Activated CD8-positive, alpha-beta T cell treated with anti-CD3 and anti-CD28 coated beads for 36 hours (primary cell): ENCODE data around the gene FSTL4. TPM values are rescaled to one million over a fixed set of nuclear protein-coding genes. Genes with fewer than 3 reads are reported as not detected.
A peak's percentile ranks its signal among the peaks of the same experiment; 100 is the strongest.

Experiments
- ATAC-seq: fragments of 200-7000 bp; cut with Tn5 transposase; one replicate; pipeline ENCODE4 v1.10.0; 2021; ENCODE audit warnings: mild to moderate bottlenecking, moderate library complexity
- CTCF ChIA-PET: fragments of 350-600 bp; sonication (Branson Sonifier 250); formaldehyde crosslinking; loops from one replicate; lab custom pipeline; 2021; ENCODE audit warnings: antibody characterized with exemption; lab: Charles Lee
- POLR2A ChIA-PET: fragments of 350-600 bp; sonication (Branson Sonifier 250); formaldehyde crosslinking; loops from one replicate; lab custom pipeline; 2021; ENCODE audit warnings: antibody characterized with exemption; lab: Charles Lee
- DNase-seq: peaks from one replicate; pipeline ENCODE4 v3.0.0-alpha.2; 2020
- H3K27ac Mint-ChIP-seq: one replicate; pipeline ENCODE4 v1.8.0; 2021; ENCODE audit warnings: mild to moderate bottlenecking, mixed read lengths
- H3K27me3 Mint-ChIP-seq: one replicate; pipeline ENCODE4 v1.8.0; 2021; ENCODE audit warnings: mixed read lengths
- H3K36me3 Mint-ChIP-seq: one replicate; pipeline ENCODE4 v1.8.0; 2021; ENCODE audit warnings: low read depth, mixed read lengths
- H3K4me1 Mint-ChIP-seq: one replicate; pipeline ENCODE4 v1.8.0; 2021; ENCODE audit warnings: low read depth, mixed read lengths
- H3K4me3 Mint-ChIP-seq: one replicate; pipeline ENCODE4 v1.8.0; 2021; ENCODE audit warnings: mild to moderate bottlenecking, moderate library complexity, mixed read lengths
- H3K9me3 Mint-ChIP-seq: one replicate; pipeline ENCODE4 v1.8.0; 2021; ENCODE audit warnings: mixed read lengths
- CTCF ChIP-seq: fragments of 200-600 bp; IDR thresholded peaks from one replicate; pipeline ENCODE4 v1.8.0; 2022; ENCODE audit warnings: antibody characterized with exemption, mild to moderate bottlenecking
- intact Hi-C: fragments of 100-400 bp; cut with micrococcal nuclease; formaldehyde crosslinking; loops from one replicate; pipeline ENCODE4 v1.10.0; 2022
- microRNA-seq: library from miRNA; unstranded; fragments of <30 nt; microRNA quantifications from one replicate; pipeline ENCODE4 v1.2.0, GENCODE V29; 2022; ENCODE audit warnings: borderline microRNAs expressed, borderline replicate concordance
- total RNA-seq, 2 experiments: library from RNA; stranded (reverse); gene quantifications; one replicate each; pipeline ENCODE4 v1.2.3, GENCODE V29; 2021

FSTL4 gene
- total RNA-seq, 2 experiments from 2014 or later, result not detected

- DNase-seq (no peak), ATAC-seq (no peak)
- no peak for TF ChIP-seq CTCF
- ChIA-PET CTCF (no interaction called here), POLR2A (interaction anchor here (0.6 kb wide), 2 partner anchors 93 to 834 kb away, joined by 3 read pairs; no protein-coding TSS in a partner anchor)
- Mint-ChIP-seq H3K9me3 (no peaks in the 10 kb centered on the region), H3K27me3 (no peaks in the 10 kb centered on the region), H3K27ac (no peak overlapping the region), H3K4me3 (no peak overlapping the region), H3K36me3 (no peaks in the 10 kb centered on the region), H3K4me1 (peaks cover 17% of the 10 kb centered on the region)
- intact Hi-C loops, result no loop called here
Measured at GRCh38 chr5:133147815-133148567, 464.4 kb downstream of the FSTL4 start.

- Mint-ChIP-seq H3K4me3 (no peak overlapping the region), H3K9me3 (no peaks in the 10 kb centered on the region), H3K27me3 (no peaks in the 10 kb centered on the region), H3K27ac (no peak overlapping the region), H3K36me3 (no peaks in the 10 kb centered on the region), H3K4me1 (peaks cover 17% of the 10 kb centered on the region)
- DNase-seq, result peak; percentile 32
- TF ChIP-seq CTCF, result no peak
- CTCF ChIA-PET, result no interaction called here
- POLR2A ChIA-PET, result interaction anchor here (0.6 kb wide), 2 partner anchors 94 to 834 kb away, joined by 3 read pairs; no protein-coding TSS in a partner anchor
- intact Hi-C loops, result no loop called here
- no peak for ATAC-seq
Measured at GRCh38 chr5:133147411-133147810, 464.9 kb downstream of the FSTL4 start.

Small RNA genes lying within 50 kb of the gene (microRNA-seq; reads per million reads assigned to microRNA genes)
- gene MIR1289-2, result not detected
